Gastrocnemius medialis (tissue), 4 donors: ENCODE measurements around the gene BCL2L2. TPM values are rescaled to one million over a fixed set of nuclear protein-coding genes. Genes with fewer than 3 reads are reported as not detected.

ENCODE experiments used
- ATAC-seq, 2 donors: fragments of 150-250 bp; one replicate each; pipeline ENCODE4 v1.9.1; 2016
- DNase-seq, 2 donors: peaks; one replicate each; pipeline ENCODE4 v3.0.0-alpha.2; 2019
- H3K27ac ChIP-seq, 4 donors: fragments of 200-600 bp; sonication (generic); 1 replicate in 1 of 4; 2 replicates in 3 of 4; pipeline ENCODE4 v1.5.1; 2016 to 2018; ENCODE audit warnings: mild to moderate bottlenecking in 2 of 4, moderate library complexity in 1 of 4
- H3K27me3 ChIP-seq, 3 donors: fragments of 200-600 bp; sonication (generic) in 2 of 3; 1 replicate in 1 of 3; 2 replicates in 2 of 3; pipeline versions ENCODE4 v1.5.1 to v1.6.0; 2016 to 2019; ENCODE audit warnings: mild to moderate bottlenecking in 1 of 3, moderate library complexity in 1 of 3
- H3K36me3 ChIP-seq, 2 donors: fragments of 200-600 bp; sonication (generic) in 1 of 2; one replicate each; pipeline ENCODE4 v1.5.1; 2017 to 2018
- H3K4me1 ChIP-seq, 2 donors: fragments of 200-600 bp; sonication (generic) in 1 of 2; one replicate each; pipeline ENCODE4 v1.5.1; 2016 to 2017; ENCODE audit warnings: mild to moderate bottlenecking in 2 of 2
- H3K4me3 ChIP-seq, 4 donors: fragments of 200-600 bp; sonication (generic) in 3 of 4; 1 replicate in 1 of 4; 2 replicates in 3 of 4; pipeline ENCODE4 v1.5.1; 2016 to 2019; ENCODE audit warnings: mild to moderate bottlenecking in 2 of 4
- H3K9me3 ChIP-seq, 3 donors: fragments of 200-600 bp; sonication (generic) in 2 of 3; 1 replicate in 1 of 3; 2 replicates in 2 of 3; pipeline ENCODE4 v1.5.1; 2016 to 2019
- CTCF ChIP-seq, 5 experiments: fragments of 450-650 bp in 3 of 5; fragments of 200-600 bp in 2 of 5; sonication (generic) in 2 of 5; IDR thresholded peaks in 4 of 5; conservative IDR thresholded peaks in 1 of 5; 1 replicate in 4 of 5; 2 replicates in 1 of 5; pipeline ENCODE4 v1.5.1; 2016 to 2019; ENCODE audit warnings: antibody characterized with exemption in 5 of 5, mild to moderate bottlenecking in 3 of 5, moderate library complexity in 3 of 5
- POLR2A ChIP-seq, 2 donors: fragments of 450-650 bp; IDR thresholded peaks; one replicate each; pipeline ENCODE4 v1.6.1; 2017; ENCODE audit warnings: antibody characterized with exemption in 2 of 2, mild to moderate bottlenecking in 2 of 2, moderate library complexity in 2 of 2
- in situ Hi-C, 4 donors: fragments of 200-750 bp; cut with MboI; loops; one replicate each; pipeline versions ENCODE4 v1.15.0 to v1.8.0; 2017; ENCODE audit warnings: low sequenced_read_pairs in 4 of 4
- intact Hi-C: fragments of 100-400 bp; cut with DNase I; formaldehyde crosslinking; loops from one replicate; pipeline ENCODE4 v1.15.1; 2023; ENCODE audit warnings: low total_unique reads
- total RNA-seq, 4 donors: library from RNA; depleted of rRNA; stranded (reverse); fragments of >200 nt; gene quantifications; one replicate each; pipeline versions ENCODE4 v1.1.0 to v1.2.3, GENCODE V29; 2016

Gene BCL2L2
- total RNA-seq, 4 donors from 2014 or later: 13.4 to 24.9 (median 23.8) TPM

- peak overlapping the region; percentile 54 to 60 (median 56) for H3K4me3 ChIP-seq
- intact Hi-C loops (loop anchor here (1.0 to 10.0 kb wide), 3 partner anchors 14 to 555 kb away; partner anchors contain the start of genes BCL2L2, OXA1L and THTPA), in situ Hi-C loops (loop anchor here in 3 of 4 donors (10.0 to 25.0 kb wide), 7 partner anchors 145 to 1117 kb away; partner anchors contain the start of genes NGDN (in 2 of the 3), ABHD4 (in 1 of the 3), AP1G2 (in 1 of the 3) and CBLN3 (in 1 of the 3))
- ATAC-seq (no peak), DNase-seq (no peak)
- TF ChIP-seq POLR2A (IDR thresholded peaks at IDR 0.05) (no peak), CTCF (IDR thresholded peaks at IDR 0.05 in 4 of 5, conservative IDR thresholded peaks at IDR 0.05 in 1 of 5) (no peak)
- H3K36me3 ChIP-seq: peaks cover 0 to 25% of the 10 kb centered on the region in 2 donors
- H3K27ac ChIP-seq: peak overlapping the region; percentile 93 to 98 (median 97)
- peaks cover 13 to 25% of the 10 kb centered on the region in 2 donors for H3K4me1 ChIP-seq
- no peaks in the 10 kb centered on the region for H3K27me3 ChIP-seq
- H3K9me3 ChIP-seq: no peaks in the 10 kb centered on the region
These were observed 13.3 kb downstream of the BCL2L2 start for GRCh38 chr14:23319746-23320583.

DNA sequence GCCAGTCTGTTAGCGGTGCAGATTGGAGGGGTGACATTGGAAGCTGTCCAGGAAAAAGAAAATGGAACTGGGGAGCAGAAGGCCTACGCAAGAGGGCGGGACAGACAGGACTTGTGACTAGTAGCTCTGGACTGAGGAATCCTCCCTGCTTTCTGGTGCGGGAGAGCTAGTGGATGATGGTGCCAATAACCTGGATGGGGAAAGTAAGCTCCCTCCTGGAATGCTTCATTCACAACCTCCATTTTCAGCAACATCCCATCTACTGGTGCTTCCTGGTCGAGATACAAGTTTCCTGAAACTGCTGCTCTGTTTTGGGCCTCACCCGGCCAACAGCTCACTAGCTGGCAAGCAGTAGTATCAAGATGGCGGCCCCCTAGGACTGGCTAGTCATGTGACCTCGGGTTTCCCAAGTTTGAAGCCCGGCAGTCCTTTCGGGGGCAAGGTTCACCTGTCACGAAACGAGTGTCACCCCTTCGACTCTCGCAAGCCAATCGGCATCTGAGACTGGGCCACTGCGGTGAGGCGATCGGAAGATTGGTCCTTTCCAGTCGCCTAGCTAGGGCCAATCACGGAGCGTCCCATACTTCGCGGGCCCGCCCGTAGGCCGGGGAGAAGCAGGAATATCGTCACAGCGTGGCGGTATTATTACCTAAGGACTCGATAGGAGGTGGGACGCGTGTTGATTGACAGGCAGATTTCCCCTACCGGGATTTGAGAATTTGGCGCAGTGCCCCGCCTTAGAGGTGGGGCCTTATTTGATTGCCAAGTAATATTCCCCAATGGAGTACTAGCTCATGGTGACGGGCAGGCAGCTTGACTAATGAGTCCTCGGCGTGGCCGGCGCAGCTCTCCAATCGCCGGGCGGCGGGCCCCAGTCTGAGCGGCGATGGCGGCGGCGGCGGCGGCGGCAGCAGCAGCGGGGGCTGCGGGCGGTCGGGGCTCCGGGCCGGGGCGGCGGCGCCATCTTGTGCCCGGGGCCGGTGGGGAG lies 14.2 kb downstream of the BCL2L2 start, which contains the start of gene PABPN1:
TSS of gene PABPN1 (plus strand) at position 874 of the 988 bp plus-strand sequence. CDS start at position 887, 13 bp downstream.
- Histone ChIP-seq H3K27ac (peak within 1 kb of the TSS; percentile 98 to 100 (median 99)), H3K4me1 (peaks cover 13 to 25% of the 10 kb centered on the region in 2 donors), H3K27me3 (no peaks in the 10 kb centered on the region), H3K36me3 (peaks cover 0 to 34% of the 10 kb centered on the region in 2 donors), H3K9me3 (no peaks in the 10 kb centered on the region), H3K4me3 (peak within 1 kb of the TSS; percentile 90 to 100 (median 96))
- ATAC-seq: peak; percentile 92 to 96
- in situ Hi-C loops: loop anchor here in 3 of 4 donors (10.0 to 25.0 kb wide), 7 partner anchors 144 to 1116 kb away; partner anchors contain the start of genes NGDN (in 2 of the 3), ABHD4 (in 1 of the 3), AP1G2 (in 1 of the 3) and CBLN3 (in 1 of the 3)
- intact Hi-C loops: loop anchor here (1.0 to 10.0 kb wide), 7 partner anchors 15 to 556 kb away; partner anchors contain the start of genes BCL2L2, HOMEZ, NGDN and OXA1L
- DNase-seq: peak; percentile 99 to 100
- TF ChIP-seq CTCF (IDR thresholded peaks at IDR 0.05 in 4 of 5, conservative IDR thresholded peaks at IDR 0.05 in 1 of 5): no peak
- TF ChIP-seq POLR2A (IDR thresholded peaks at IDR 0.05): peak; percentile 83 to 86

- peaks cover 0 to 34% of the 10 kb centered on the region in 2 donors for H3K36me3 ChIP-seq
- peaks cover 13 to 25% of the 10 kb centered on the region in 2 donors for H3K4me1 ChIP-seq
- H3K27me3 ChIP-seq: no peaks in the 10 kb centered on the region
- TF ChIP-seq POLR2A (IDR thresholded peaks at IDR 0.05) (no peak), CTCF (IDR thresholded peaks at IDR 0.05 in 4 of 5, conservative IDR thresholded peaks at IDR 0.05 in 1 of 5) (no peak)
- ATAC-seq (peak; percentile 20 to 26), DNase-seq (no peak)
- peak overlapping the region; percentile 90 to 100 (median 96) for H3K4me3 ChIP-seq
- in situ Hi-C loops: loop anchor here in 3 of 4 donors (10.0 to 25.0 kb wide), 7 partner anchors 143 to 1115 kb away; partner anchors contain the start of genes NGDN (in 2 of the 3), ABHD4 (in 1 of the 3), AP1G2 (in 1 of the 3) and CBLN3 (in 1 of the 3)
- H3K9me3 ChIP-seq: no peaks in the 10 kb centered on the region
- H3K27ac ChIP-seq: peak overlapping the region; percentile 98 to 100 (median 99)
- intact Hi-C loops: loop anchor here (1.0 to 10.0 kb wide), 6 partner anchors 21 to 557 kb away; partner anchors contain the start of genes HOMEZ, NGDN, OXA1L and PRMT5
These were observed 15.2 kb downstream of the BCL2L2 start for GRCh38 chr14:23321572-23322547.
